NK-92 treated with Interleukin-12 subunit alpha and Interleukin-12 subunit beta, amount 100 ng/mL, for 24 hours (cell line): Measurements from ENCODE around the gene PSMD1.
"Not testable (repeated sequence)": the region's sequence is repeated elsewhere in the genome, so short reads cannot be mapped to it uniquely, and the experiment has no call there.

Experiments used
- DNase-seq: peaks from one replicate; lab custom pipeline; 2025; lab: John Stamatoyannopoulos, UW

Gene PSMD1

DNA sequence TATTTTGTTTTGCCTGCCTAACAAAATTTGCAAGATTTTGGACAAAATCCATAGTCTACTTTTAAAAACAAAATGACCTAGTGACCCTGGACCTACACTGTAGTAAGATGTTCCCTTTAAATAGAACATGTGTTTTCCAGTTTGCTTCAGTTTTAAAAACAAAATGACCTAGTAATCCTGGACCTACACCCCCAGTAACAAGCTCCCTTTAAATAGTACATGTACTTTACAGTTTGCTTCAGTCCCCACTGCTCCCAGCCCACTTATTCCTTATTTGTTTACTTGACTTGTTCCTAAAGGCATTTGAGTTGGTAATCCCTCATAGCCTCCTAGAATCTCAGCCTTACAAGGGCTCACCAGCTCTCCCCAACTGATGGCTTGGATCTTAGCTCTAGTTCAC lies 102.6 kb downstream of the PSMD1 start:
- DNase-seq: no peak

DNA sequence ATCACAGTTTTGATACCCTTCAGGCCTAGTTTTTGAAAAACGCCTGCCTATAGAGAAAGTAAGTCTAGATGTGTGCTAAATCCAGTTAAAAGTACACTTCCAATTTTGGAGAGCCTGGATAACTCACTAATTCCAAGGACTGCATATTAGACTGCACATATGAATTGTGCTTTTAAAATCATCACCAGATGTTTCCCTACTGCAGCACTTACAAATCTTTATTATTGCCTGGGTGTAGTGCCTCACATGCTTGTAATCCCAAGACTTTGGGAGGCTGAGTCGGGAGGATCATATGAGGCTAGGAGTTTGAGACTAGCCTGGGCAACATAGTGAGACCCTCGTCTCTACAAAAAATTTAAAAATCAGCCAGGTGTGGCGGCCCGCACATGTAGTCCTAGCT lies 104.0 kb downstream of the PSMD1 start:
- DNase-seq: no peak

DNA sequence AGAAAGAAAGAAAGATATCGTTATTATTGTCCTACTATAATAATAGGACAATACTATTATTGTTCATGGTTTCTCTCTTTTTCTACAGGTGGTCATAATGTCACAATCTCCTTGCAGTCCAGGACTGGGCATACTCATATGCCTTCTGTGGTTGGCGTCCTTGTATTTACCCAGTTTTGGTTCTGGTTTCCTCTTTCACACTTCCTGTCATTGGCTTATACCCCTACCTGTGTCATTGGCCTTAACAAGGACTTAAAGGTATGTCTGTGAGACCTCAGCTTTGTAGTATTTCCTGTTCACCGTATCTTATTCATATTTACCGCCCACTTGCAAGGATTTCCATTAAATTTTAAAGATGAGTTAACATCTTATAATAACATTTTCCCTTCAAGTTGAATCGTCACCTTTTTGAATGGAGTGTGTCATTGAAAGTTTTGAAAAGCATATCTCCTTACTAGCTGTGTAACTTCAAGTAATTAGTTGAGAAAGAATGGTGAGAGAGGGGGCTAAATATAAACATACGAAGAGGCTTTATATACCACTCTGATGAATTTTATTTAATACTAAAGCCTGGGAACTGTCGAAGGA lies 104.7 kb downstream of the PSMD1 start:
- no peak for DNase-seq

DNA sequence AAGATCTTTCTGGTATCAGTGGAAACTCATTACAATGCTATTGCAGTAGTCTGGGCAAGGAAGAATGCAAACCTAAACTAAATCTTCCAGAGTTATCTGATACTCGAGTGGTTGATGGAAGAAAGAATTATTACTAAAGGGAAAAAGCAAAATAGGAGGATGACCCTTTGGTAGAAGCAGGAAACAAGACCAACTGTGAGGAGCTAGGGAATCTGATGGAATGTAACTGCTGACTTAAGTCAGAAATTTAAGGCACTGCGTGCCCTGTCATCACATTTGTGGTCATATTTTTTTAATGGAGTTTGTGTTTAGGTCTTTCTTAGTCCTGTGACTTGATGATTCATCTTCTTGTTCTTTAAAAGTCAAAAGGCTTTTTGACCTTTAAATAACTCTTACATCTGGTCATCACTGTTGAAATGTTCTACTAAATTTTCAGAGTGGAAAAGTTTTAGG lies 105.2 kb downstream of the PSMD1 start:
- no peak for DNase-seq

DNA sequence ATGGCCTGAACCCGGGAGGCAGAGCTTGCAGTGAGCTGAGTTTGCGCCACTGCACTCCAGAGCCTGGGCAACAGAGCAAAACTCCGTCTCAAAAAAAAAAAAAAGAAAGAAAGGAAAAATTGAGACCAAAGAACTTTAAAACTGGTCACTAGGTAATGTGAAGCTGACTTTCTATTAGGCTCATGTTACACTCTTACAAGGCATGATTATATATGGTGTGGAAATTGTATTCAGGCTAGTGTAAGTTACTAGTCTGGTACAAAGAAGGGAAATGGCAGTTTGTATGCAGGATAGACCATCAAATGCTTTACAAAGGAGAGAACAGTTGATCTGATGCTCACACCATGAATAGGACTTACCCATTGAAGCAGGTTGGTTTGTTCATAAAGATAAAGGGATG lies 106.3 kb downstream of the PSMD1 start:
- DNase-seq: no peak

DNA sequence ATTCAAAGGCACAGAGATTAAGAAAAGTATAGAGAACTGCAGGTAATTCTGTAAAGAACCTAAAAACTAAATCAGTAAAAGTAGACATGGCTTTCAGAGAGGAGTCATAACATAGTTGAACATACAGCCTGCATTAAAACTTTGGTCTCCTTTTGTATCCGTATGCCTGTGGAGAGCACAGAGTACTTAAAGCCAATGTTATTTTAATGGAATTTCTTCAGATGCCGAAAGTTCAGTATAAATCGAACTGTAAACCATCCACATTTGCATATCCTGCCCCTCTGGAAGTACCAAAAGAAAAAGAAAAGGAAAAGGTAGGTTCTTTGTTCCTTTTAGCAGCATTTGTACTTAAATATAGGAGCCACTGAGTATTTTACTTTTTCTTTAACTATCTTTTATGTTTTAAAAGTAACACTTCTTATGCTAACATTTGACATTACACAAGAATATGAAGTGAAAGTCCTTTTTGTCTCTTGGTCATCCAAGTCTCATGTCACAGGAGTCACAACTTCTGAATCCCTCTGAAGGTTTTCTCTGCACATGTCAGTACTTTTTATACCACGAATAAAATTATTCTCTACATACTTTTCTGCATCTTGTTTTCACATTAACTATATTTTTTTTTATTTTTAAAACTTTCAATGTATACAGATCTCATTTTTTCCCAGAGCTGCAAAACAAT lies 106.9 kb downstream of the PSMD1 start:
- no peak for DNase-seq

DNA sequence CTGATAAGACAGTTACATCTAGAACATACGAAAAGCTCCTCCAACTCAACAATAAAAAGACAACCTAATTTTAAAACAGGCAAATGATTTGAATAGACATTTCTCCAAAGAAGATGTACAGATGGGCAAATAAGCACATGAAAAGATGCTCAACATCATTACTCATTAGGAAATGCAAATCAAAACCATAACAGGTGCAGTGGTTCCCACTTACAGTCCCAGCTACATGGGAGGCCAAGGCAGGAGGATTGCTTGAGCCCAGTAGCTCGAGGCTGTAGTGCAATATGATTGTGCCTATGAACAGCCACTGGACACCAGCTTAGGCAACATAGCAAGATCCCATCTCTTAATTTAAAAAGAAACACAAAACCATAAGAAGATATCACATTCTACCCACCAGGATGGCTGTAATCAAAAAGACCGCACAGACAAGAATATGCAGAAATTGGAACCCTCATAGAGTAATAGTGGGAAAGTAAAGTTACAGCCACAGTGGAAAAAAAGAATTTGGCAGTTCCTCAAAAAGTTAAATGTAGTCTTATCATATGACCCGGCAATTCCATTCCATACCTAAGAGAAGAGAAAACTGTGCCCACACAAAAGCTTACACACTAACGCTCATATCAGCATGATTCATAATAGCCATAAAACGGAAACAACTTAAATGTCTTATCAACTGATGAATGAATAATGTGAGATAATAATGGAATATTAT lies 111.2 kb downstream of the PSMD1 start:
- DNase-seq: no peak

DNA sequence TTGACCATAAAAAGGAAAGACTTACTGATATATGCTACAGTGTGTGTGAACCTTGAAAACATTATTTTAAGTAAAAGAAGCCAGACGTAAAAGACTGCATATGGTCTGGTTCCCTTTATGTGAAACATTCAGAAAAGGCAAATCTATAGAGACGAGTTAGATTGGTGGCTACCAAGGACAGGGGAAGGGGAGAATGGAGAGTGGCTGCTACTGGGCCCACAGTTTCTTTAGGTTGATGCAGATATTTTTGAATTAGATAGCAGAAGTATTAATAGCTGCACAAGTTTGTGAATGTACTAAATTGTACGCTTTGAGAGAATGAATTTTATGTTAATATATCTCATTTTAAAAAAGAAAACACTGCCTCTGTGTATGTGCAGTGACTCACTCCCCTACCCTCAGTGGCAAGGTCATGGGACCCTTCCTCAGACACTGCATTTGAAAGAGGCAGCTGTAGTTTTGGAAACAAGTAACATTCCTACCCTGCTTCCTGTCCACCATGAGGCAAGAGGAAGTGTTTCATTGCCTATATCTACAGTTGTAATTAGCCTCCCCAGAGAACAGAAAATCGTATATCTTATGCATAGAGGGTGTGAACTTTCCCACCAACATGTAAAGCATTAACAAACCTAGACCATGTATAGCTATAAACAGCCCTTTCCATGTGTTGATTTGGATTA lies 111.9 kb downstream of the PSMD1 start:
- DNase-seq: no peak

DNA sequence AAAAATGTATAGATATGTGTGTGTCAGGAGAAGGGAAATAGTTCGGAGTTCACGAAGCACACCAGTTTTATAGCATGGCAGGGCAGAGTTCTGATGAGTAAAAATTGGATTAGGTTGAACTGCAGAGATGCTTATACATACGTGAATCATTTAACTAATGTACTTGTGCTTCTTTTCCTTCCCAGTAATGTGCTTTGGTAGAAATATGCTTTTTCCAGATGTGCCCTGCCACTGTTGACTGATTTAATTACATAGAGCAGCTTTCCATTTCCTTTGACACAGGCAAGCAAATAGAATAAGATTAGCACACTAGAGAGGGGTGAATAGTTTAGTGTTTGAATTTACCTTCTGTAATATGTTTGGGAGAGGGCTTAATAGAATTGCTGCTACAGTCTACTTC lies 112.8 kb downstream of the PSMD1 start:
- no peak for DNase-seq

DNA sequence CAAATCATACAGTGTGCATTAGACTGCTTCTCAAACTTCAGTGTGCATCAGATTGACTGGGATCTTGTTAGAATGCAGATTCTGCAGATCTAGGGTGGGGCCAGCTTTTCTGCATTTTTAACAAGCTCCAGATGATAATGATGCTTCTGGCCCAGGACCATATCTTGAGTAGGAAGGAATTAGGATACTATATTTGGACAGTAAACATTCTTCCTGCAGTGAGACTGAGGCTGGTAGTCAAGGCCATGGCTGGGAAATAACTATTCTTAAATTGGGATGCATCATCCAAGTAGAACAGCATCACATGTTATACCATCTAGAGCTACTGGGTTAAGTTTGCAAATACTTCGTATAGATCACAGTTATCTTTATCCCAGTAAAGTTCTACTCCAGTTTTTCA lies 113.4 kb downstream of the PSMD1 start:
- DNase-seq: no peak

DNA sequence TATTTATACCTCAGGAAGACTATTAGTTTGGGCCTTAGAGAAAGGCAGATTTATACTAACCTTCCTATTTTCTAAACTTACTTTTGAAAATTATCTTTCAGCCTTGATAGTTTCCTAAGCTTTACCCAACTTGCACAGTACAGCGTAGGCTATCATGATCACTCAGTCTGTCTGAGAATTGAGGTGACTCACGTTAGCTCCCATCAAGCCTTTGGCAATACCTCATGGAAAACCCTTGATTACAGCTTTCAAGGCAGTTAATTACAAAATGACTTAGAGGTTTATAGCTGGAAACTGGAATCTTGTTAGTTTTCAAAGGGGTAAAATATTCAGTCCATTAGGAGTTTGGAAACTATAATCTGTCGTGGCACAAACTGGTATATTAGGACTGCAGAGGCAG lies 115.4 kb downstream of the PSMD1 start:
- DNase-seq: no peak

DNA sequence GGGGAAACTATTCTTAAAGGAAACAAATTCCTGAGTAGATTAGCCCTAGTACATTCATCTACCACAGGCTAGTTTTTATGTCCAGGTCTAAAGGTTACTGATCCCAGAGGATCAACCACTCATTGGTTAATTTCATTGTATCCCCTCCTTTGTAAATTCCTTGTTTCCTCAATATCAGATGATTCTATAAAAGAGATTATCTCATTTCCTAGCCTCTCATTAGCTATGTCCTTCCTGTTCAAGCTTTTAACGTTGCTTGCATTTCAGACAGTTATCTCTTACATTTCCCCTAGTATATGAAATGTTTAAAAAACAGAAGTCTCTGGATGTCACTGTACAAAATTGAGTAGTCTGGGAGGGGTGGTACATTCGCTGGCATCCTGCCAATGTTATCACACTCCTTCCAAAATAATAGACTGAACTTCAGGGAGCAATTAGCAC lies 117.6 kb downstream of the PSMD1 start:
- no peak for DNase-seq

DNA sequence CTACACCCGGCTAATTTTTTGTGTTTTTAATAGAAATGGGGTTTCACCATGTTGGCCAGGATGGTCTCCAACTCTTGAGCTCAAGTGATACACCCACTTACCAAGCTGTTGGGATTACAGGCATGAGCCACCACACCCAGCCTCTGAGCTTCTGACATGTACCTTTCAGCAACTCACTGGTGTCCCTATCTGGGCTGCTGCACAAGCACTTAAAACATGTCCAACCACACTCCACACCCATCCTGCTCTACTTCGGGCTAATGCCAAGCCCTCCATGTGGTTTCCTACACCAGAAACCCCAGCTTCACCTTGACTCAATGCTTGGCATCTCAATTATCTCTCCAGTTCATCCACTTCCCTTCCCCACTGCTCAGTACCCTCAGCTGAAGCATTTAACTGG lies 119.4 kb downstream of the PSMD1 start:
- DNase-seq: no peak

DNA sequence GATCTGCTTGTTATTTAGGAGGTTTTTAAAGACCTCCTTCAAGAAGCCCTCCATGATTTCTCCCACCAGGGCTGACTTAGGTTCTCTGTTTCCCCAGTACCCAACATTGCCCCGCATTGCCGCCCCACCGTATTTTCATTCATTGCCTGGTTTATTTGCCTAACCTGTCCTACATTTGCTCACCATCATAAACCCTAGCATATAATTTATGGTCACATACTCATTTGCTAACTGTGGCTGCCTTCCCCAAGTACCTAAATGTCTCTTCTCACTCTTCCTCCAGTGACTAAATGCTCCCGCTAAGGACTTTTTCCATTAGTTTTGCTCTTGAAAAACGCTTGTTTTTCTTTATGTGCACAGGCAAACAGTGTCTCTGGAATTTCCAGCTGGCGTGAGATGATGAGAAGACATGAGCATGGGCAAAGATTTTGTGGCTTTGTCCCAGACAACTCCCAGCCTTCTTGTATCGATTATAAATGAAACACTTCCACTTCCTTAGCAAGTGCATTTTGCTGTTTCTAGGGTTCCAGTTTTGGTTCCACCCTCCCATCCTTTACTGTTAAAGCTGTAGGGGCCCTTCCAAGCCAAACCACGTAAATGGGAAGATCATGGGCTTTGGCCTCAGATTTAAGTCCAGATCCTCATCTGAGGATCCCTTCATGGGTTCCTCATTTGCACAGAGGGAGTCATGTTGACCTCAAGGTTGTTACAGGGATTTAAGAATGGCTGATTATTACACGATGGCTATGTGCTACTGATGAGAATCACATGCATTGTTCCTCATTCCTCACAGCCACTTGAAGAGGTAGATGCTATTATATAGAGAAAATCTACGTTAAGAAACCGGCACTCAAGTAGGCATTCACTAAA lies 120.7 kb downstream of the PSMD1 start:
- DNase-seq: no peak

DNA sequence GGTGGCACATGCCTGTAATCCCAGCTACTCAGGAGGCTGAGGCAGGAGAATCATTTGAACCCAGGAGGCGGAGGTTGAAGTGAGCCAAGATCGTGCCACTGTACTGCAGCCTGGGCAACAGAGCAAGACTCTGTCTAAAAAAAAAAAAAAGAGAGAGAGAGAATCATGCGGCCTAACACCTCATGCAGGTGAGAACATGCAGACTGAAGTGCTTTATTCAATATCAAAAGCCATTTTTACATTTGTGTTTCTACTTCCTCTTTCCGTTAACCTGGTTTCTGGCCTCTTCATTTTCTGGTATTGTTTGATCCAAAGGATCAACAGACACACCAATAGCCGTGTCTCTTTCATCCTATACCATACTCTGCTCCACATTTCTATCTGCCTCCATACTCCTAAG lies 122.1 kb downstream of the PSMD1 start:
- not testable (repeated sequence) for DNase-seq

DNA sequence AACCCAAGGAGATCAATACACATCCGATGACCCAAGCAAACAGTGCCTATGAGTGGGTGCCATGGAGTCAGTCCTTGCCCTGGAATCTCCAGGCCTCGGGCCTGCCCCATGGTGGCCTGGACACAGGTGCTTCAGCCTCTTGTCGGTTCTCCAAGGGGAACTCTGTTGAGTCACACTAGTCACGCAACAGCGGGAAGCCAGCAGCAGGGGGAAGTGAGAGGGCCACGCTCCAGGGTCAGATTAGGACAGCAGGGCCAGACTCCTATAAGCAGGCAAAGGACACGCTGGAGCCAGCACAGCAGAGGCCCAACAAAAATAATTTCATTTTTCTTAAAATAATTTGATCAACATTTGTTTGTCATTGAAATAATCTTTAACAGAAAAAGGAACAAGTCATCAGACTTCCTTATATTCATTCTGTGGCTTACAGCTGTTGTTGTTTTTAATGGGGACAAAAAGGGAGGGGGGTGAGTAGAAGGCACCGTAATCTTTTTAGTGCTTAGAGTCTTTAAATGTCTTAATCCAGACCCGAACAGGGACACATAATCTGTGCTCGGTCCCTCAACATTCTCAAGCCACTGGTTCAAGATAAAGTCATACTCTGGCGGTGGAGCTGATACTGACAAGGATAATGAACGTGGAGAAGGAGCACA lies 125.3 kb downstream of the PSMD1 start:
- no peak for DNase-seq

DNA sequence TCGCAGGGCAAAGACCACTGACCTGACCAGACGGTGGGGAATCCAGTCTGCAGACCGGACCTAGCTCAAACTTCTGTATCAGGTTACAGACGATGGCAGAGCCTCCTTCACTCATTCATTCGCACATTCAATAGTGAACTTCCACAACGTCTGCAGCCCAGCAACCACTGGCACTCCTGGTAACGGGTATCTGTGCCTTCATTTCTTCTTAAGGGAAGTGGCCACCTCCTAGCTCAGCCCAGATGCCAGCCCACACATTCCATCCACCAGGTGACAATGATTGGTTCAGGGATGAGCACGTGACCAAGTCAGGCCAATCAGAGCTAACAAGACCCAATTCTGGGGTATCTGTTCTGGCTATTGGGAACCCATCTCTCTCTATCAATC lies 125.8 kb downstream of the PSMD1 start:
- no peak for DNase-seq

DNA sequence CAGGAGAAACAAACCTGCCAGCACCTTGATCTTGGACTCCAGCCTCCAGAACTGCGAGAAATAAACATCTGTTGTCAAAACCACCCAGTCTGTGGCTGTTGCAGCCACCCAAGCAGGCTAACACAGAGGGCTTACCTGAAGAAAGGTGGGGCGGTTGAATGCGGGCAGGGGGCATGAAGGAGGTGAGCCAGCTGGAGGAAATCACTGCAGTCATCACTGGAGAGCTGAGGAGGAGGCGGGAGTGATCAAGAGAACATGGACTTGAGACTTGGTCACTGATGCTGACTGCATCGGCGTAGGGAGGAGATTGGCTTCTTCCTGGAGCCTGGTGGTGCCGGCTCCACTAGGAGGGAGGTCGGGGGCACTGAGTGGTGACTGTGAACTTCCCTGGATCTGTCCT lies 127.2 kb downstream of the PSMD1 start:
- DNase-seq: no peak

DNA sequence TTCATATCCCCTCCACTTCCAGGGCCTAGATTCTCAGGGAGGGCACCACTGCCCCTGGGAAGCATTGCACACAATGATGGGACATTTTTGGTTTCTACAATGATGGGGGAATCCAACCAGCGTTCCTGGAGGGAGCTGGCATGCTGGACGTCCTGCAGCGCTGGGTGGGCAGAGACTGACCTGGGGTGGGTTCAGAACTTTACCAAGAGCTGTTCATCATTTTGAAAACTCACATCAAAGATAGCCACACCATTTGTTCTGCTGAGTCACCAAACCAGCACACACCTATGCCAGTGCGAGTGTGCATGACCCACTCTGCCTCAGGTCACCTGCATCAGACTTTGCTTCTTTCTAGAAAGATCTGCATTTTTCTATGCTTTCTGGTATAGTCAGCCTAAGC lies 127.7 kb downstream of the PSMD1 start:
- no peak for DNase-seq

DNA sequence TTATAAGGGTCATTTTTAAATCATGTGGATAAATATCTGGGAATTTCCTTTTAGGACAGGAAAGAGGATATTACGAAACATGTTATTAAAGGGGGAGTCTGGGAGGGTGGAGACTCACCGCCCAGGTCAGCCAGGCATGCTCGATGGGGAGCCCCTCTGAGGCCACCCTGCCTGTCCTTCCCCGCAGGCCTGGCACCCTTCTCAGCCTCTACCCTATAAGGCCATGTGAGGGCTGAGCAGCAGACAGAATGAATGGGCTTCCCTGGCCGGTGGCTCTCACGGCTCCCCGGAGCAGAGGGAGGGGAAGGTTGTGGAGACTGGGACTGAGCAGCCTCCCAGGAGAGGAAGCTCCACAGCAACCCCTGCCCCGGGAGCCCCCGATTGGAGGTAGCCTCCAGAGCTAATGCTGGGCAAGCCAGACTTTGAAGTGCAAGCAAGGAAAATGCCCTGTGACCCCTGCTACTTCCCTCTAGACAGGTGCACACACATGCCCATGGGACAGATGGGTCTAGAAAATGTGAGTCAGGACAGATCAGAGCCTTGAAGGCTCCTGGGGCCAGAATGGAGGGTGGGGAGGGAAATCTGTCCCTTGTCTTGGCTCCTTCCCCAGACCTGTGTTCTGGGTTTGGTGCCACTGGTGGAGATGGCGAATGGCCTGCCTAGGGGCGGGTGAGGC lies 128.5 kb downstream of the PSMD1 start:
- no peak for DNase-seq

DNA sequence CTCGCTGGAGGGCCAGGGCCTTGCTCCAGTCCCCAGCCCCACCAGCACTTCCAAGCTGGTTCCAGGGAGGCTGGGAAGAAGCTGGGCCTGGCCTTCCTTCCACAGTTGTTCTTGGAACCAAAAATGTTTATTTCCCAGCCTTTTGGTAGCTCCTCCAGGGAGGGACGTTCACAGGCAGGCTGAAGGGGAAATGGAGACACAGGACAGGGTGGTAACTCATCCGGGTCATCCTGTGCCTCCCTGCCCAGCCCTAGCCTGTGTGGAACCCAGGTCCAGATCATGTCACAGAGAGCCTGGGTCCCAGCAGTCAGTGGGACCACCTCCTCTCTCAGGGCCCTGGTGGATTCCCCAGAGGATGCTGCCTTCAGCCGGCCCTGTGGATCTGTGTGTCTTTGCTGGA lies 129.2 kb downstream of the PSMD1 start:
- DNase-seq: no peak
